Right lobe of liver (tissue), 6 donors: Measurements from ENCODE around the gene ABCC1. TPM values are rescaled to one million over a fixed set of nuclear protein-coding genes. Genes with fewer than 3 reads are reported as not detected.
A peak's percentile ranks its signal among the peaks of the same experiment; 100 is the strongest.

Experiments
- ATAC-seq, 4 donors: fragments of 200-7000 bp; cut with Tn5 transposase; one replicate each; pipeline ENCODE4 v1.9.1; 2020; ENCODE audit warnings: mild to moderate bottlenecking in 4 of 4, moderate library complexity in 4 of 4
- DNase-seq, 3 donors: peaks; one replicate each; pipeline ENCODE4 v3.0.0-alpha.2; 2020
- H3K27ac ChIP-seq, 3 donors: fragments of 200-600 bp; one replicate each; pipeline ENCODE4 v1.8.0; 2022
- H3K27me3 ChIP-seq, 2 donors: fragments of 200-600 bp; one replicate each; pipeline ENCODE4 v1.8.0; 2022
- H3K36me3 ChIP-seq, 4 donors: fragments of 200-600 bp; sonication (generic) in 1 of 4; one replicate each; pipeline versions ENCODE4 v1.5.1 to v1.8.0; 2017 to 2022; ENCODE audit warnings: control low read depth in 1 of 4
- H3K4me1 ChIP-seq, 4 donors: fragments of 200-600 bp; sonication (generic) in 1 of 4; one replicate each; pipeline versions ENCODE4 v1.5.1 to v1.8.0; 2017 to 2022; ENCODE audit warnings: control low read depth in 1 of 4
- H3K4me3 ChIP-seq, 3 donors: fragments of 200-600 bp; one replicate each; pipeline ENCODE4 v1.8.0; 2022
- H3K9me3 ChIP-seq, 4 donors: fragments of 200-600 bp; sonication (generic) in 1 of 4; one replicate each; pipeline versions ENCODE4 v1.5.1 to v1.8.0; 2017 to 2022; ENCODE audit warnings: control low read depth in 1 of 4
- CTCF ChIP-seq, 4 donors: fragments of 200-600 bp in 3 of 4; fragments of 450-650 bp in 1 of 4; IDR thresholded peaks; one replicate each; pipeline versions ENCODE4 v1.5.1 to v1.8.0; 2016 to 2022; ENCODE audit warnings: antibody characterized with exemption in 4 of 4, mild to moderate bottlenecking in 2 of 4
- POLR2A ChIP-seq: fragments of 450-650 bp; IDR thresholded peaks from one replicate; pipeline ENCODE4 v1.6.1; 2017; ENCODE audit warnings: antibody characterized with exemption, mild to moderate bottlenecking
- WGBS: methylation state at CpG from one replicate; pipeline ENCODE4 v1.1.6; 2018; ENCODE audit warnings: low coverage, low lambda C conversion rate; ENCODE audit not compliant: insufficient coverage; ENCODE audit errors: missing lambda C conversion rate; 5-methylcytosine and 5-hydroxymethylcytosine counted together
- intact Hi-C, 2 donors: fragments of 100-400 bp; cut with DNase I; formaldehyde crosslinking; loops; one replicate each; pipeline versions ENCODE4 v1.11.2 to v1.14.1; 2022
- total RNA-seq, 6 experiments: library from RNA; depleted of rRNA in 2 of 6; stranded (reverse); fragments of >200 nt in 2 of 6; fragmentation: NEBNext Ultra II Directional in 3 of 6; extraction: Animal tissue kit (Norgen Biotek cat#: 25700) in 3 of 6; gene quantifications; one replicate each; pipeline versions ENCODE4 v1.1.0 to v1.2.4, GENCODE V29; 2016 to 2023
- donor health status: DM: no; HTN: yes; CAD: no.
- donor health status: DM: no; HTN: no; CAD: no.
- donor health status: DM: no; HTN: no; CAD: no.
- donor health status: DM: no; HTN: yes; CAD: no.
- donor health status: DM: no; HTN: yes; CAD: no.

ABCC1 gene
- total RNA-seq, 6 experiments from 2014 or later, result 1.9 to 6.7 (median 4.1) TPM

DNA sequence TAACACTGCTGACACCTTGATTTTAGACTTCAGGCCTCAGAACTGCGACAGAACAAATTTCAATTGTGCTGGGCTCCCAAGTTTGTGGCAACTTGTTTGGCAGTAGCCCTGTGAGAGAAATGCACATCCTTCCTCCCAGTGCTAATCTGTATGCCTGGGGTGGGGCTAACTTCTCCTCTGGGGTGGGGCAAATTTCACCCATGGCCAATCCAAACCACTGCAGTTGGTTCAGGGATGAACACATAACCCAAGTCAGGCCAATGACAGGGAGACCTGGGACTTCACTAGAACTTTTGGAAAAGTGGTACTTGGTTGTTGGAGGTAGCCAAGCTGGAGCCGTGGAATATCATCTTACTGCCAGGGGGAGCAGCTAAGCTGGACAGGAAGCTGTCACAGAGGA is 217.5 kb downstream of the ABCC1 start:
- intact Hi-C loops, result no loop called here

DNA sequence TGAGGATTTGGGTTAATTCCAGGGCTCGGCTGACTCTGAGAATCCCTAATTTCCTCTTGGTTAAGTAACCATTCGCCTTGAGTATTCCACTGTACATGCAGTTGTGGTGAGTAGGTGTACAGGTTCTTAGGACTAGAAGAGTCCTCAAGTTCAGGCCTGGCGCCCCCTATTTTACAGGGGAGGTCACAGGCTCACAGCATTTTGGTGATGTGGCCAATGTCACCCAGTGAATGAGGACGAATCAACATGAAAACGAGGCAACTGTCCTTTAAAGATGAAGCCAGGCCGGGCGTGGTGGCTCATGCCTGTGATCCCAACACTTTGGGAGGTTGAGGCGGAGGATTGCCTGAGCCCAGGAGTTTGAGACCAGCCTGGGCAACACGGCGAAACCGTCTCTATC is 218.5 kb downstream of the ABCC1 start:
- Histone ChIP-seq H3K4me3 (no peak overlapping the region), H3K27ac (no peak overlapping the region), H3K9me3 (no peaks in the 10 kb centered on the region), H3K27me3 (no peaks in the 10 kb centered on the region), H3K36me3 (peaks cover 0 to 85% (median 40%) of the 10 kb centered on the region in 4 donors), H3K4me1 (no peaks in the 10 kb centered on the region)
- WGBS, result 91% methylated on average over 11 of the region's 11 CpGs
- TF ChIP-seq POLR2A, result no peak
- TF ChIP-seq CTCF (IDR thresholded peaks at IDR 0.05), result no peak
- ATAC-seq, result no peak
- intact Hi-C loops, result no loop called here
- no peak for DNase-seq

More for the DNA sequence above, 217.5 kb downstream of the ABCC1 start:
- H3K4me3 ChIP-seq, result no peak overlapping the region
- H3K27ac ChIP-seq, result no peak overlapping the region
- H3K36me3 ChIP-seq, result peaks cover 0 to 88% (median 43%) of the 10 kb centered on the region in 4 donors
- no peaks in the 10 kb centered on the region for H3K9me3 ChIP-seq
- no peaks in the 10 kb centered on the region for H3K4me1 ChIP-seq
- DNase-seq (no peak), ATAC-seq (peak in 1 of 4 donors; percentile 13)
- TF ChIP-seq CTCF (IDR thresholded peaks at IDR 0.05) (no peak), POLR2A (no peak)
- 36% methylated on average over 2 of the region's 2 CpGs for WGBS
- H3K27me3 ChIP-seq, result no peaks in the 10 kb centered on the region

DNA sequence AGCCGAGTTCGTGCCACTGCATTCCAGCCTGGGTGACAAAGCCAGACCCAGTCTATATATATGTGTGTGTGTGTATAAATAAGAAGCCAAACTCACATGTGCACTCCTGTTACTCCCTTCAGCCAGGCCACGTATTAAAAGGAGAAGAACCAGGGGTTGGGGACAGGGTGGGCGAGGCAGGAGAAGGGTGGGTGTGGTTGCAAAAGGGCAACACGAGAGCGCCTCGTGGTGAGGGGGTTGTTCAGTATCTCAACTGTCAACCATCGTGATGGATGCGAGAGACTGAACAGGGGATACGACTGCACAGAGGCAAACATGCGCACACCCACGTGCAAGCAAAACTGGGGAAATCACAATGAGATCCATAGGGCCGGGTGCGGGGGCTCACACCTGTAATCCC is 219.0 kb downstream of the ABCC1 start:
- TF ChIP-seq POLR2A (no peak), CTCF (IDR thresholded peaks at IDR 0.05) (no peak)

GRCh38 chr16:16169615-16170014 is 220.2 kb downstream of the ABCC1 start:
- peak in 2 of 4 donors; percentile 9 to 11 for ATAC-seq
- intact Hi-C loops, result no loop called here
- H3K36me3 ChIP-seq, result peaks cover 0 to 79% (median 36%) of the 10 kb centered on the region in 4 donors

More for the DNA sequence above, 219.0 kb downstream of the ABCC1 start:
- no peak overlapping the region for H3K27ac ChIP-seq
- H3K4me1 ChIP-seq, result no peaks in the 10 kb centered on the region
- ATAC-seq (no peak), DNase-seq (no peak)
- H3K4me3 ChIP-seq, result no peak overlapping the region
- no peaks in the 10 kb centered on the region for H3K27me3 ChIP-seq
- WGBS, result 81% methylated on average over 8 of the region's 14 CpGs
- H3K9me3 ChIP-seq, result no peaks in the 10 kb centered on the region
- H3K36me3 ChIP-seq, result peaks cover 0 to 85% (median 39%) of the 10 kb centered on the region in 4 donors
- intact Hi-C loops, result no loop called here

More at GRCh38 chr16:16169615-16170014, 220.2 kb downstream of the ABCC1 start:
- Histone ChIP-seq H3K9me3 (no peaks in the 10 kb centered on the region), H3K4me1 (no peaks in the 10 kb centered on the region), H3K4me3 (no peak overlapping the region), H3K27me3 (no peaks in the 10 kb centered on the region), H3K27ac (no peak overlapping the region)
- WGBS, result no CpG with 5 or more reads among the region's 15 CpGs
- peak in 1 of 3 donors; percentile 37 for DNase-seq
- no peak for TF ChIP-seq CTCF (IDR thresholded peaks at IDR 0.05)
- TF ChIP-seq POLR2A, result no peak
